Neuronal stem cell (in vitro differentiated cells): ENCODE data around the gene UBA5. TPM values are rescaled to one million over a fixed set of nuclear protein-coding genes. Genes with fewer than 3 reads are reported as not detected.
A peak's percentile ranks its signal among the peaks of the same experiment; 100 is the strongest.
"Not testable (repeated sequence)": the region's sequence is repeated elsewhere in the genome, so short reads cannot be mapped to it uniquely, and the experiment has no call there.

Experiments
- DNase-seq: peaks from one replicate; pipeline ENCODE4 v3.0.0-alpha.2; 2013; ENCODE audit warnings: low spot score
- H2AFZ ChIP-seq: one replicate; pipeline ENCODE4 v1.6.1; 2013; ENCODE audit warnings: mild to moderate bottlenecking, low read length, inconsistent platforms
- H2AK5ac ChIP-seq: 2 replicates; pipeline ENCODE4 v1.6.1; 2013; ENCODE audit warnings: low read depth, mild to moderate bottlenecking, inconsistent platforms, low read length, moderate library complexity, mixed read lengths
- H2BK120ac ChIP-seq: 2 replicates; pipeline ENCODE4 v1.6.1; 2013; ENCODE audit warnings: low read depth, mild to moderate bottlenecking, inconsistent platforms, low read length, moderate library complexity, mixed read lengths
- H2BK12ac ChIP-seq: one replicate; pipeline ENCODE4 v1.6.1; 2013; ENCODE audit warnings: low read length, inconsistent platforms
- H2BK15ac ChIP-seq: 2 replicates; pipeline ENCODE4 v1.6.1; 2013; ENCODE audit warnings: mild to moderate bottlenecking, low read length, inconsistent platforms, mixed read lengths
- H2BK5ac ChIP-seq: one replicate; pipeline ENCODE4 v1.6.1; 2013; ENCODE audit warnings: inconsistent platforms, mild to moderate bottlenecking, low read length, moderate library complexity
- H3K14ac ChIP-seq: one replicate; pipeline ENCODE4 v1.6.1; 2013; ENCODE audit warnings: low read length, inconsistent platforms
- H3K18ac ChIP-seq: 2 replicates; pipeline ENCODE4 v1.6.1; 2013; ENCODE audit warnings: low read length, inconsistent platforms
- H3K23ac ChIP-seq: 2 replicates; pipeline ENCODE4 v1.6.1; 2013; ENCODE audit warnings: low read depth, mild to moderate bottlenecking, mixed read lengths, low read length, inconsistent platforms; ENCODE audit not compliant: poor library complexity
- H3K27ac ChIP-seq: replicated peaks from 3 replicates; pipeline ENCODE4 v1.5.1; 2013; ENCODE audit warnings: low read length, inconsistent platforms
- H3K27me3 ChIP-seq, 3 experiments: 2 replicates each; pipeline ENCODE4 v1.6.1; 2013; ENCODE audit warnings: low read length in 3 of 3, mild to moderate bottlenecking in 2 of 3, inconsistent platforms in 1 of 3, low read depth in 1 of 3, mixed read lengths in 1 of 3, moderate library complexity in 1 of 3; ENCODE audit not compliant: control insufficient read depth in 3 of 3, insufficient read depth in 3 of 3
- H3K36me3 ChIP-seq, 2 donors: replicated peaks in 1 of 2; 2 replicates each; pipeline ENCODE4 v1.6.1; 2013; ENCODE audit warnings: low read length in 2 of 2; ENCODE audit not compliant: control insufficient read depth in 2 of 2, insufficient read depth in 2 of 2
- H3K4ac ChIP-seq: 2 replicates; pipeline ENCODE4 v1.6.1; 2013; ENCODE audit warnings: inconsistent platforms, mild to moderate bottlenecking, low read length, moderate library complexity
- H3K4me1 ChIP-seq, 2 donors: 1 replicate in 1 of 2; 2 replicates in 1 of 2; pipeline ENCODE4 v1.6.1; 2013; ENCODE audit warnings: low read length in 2 of 2, low read depth in 1 of 2; ENCODE audit not compliant: control insufficient read depth in 2 of 2, insufficient read depth in 1 of 2
- H3K4me2 ChIP-seq: one replicate; pipeline ENCODE4 v1.6.1; 2013; ENCODE audit warnings: mild to moderate bottlenecking, low read length, inconsistent platforms; ENCODE audit not compliant: insufficient read depth, poor library complexity, severe bottlenecking
- H3K4me3 ChIP-seq, 2 donors: 2 replicates each; pipeline ENCODE4 v1.5.1; 2013; ENCODE audit warnings: low read length in 2 of 2, mild to moderate bottlenecking in 2 of 2, inconsistent platforms in 1 of 2, moderate library complexity in 1 of 2
- H3K79me1 ChIP-seq: one replicate; pipeline ENCODE4 v1.6.1; 2013; ENCODE audit warnings: low read depth, mild to moderate bottlenecking, inconsistent platforms, low read length, moderate library complexity
- H3K9ac ChIP-seq: one replicate; pipeline ENCODE4 v1.6.1; 2013; ENCODE audit warnings: mild to moderate bottlenecking, low read depth, low read length, inconsistent platforms; ENCODE audit not compliant: poor library complexity
- H3K9me3 ChIP-seq, 2 donors: replicated peaks in 1 of 2; 2 replicates each; pipeline versions ENCODE3 to v1.6.1; 2013; ENCODE audit warnings: low read length in 2 of 2, mild to moderate bottlenecking in 2 of 2, inconsistent platforms in 1 of 2, low read depth in 1 of 2, mixed read lengths in 1 of 2, moderate library complexity in 1 of 2; ENCODE audit not compliant: control insufficient read depth in 2 of 2, insufficient read depth in 1 of 2
- H4K8ac ChIP-seq: one replicate; pipeline ENCODE4 v1.6.1; 2013; ENCODE audit warnings: low read depth, mild to moderate bottlenecking, inconsistent platforms, low read length, moderate library complexity
- H4K91ac ChIP-seq: one replicate; pipeline ENCODE4 v1.6.1; 2013; ENCODE audit warnings: low read length, low read depth, mild to moderate bottlenecking, inconsistent platforms; ENCODE audit not compliant: poor library complexity
- WGBS, 2 donors: extraction: QIAGEN DNeasy Blood & Tissue Kit; methylation state at CpG; one replicate each; pipeline ENCODE4 v1.1.7; 2013; ENCODE audit warnings: missing lambda C conversion rate in 2 of 2, mixed read lengths in 1 of 2; ENCODE audit not compliant: insufficient read length in 2 of 2, insufficient replicate concordance in 1 of 2; ENCODE audit errors: extremely low coverage in 2 of 2; 5-methylcytosine and 5-hydroxymethylcytosine counted together
- polyA plus RNA-seq, 2 experiments: library from polyadenylated mRNA; stranded (reverse); fragments of 200-250 nt; gene quantifications; one replicate each; pipeline ENCODE4 v1.2.3, GENCODE V29; 2013

Gene UBA5
- polyA plus RNA-seq (2013, experiment 1 of 2): 25.0 TPM
- 25.2 TPM for polyA plus RNA-seq (2013, experiment 2 of 2)

GRCh38 chr3:132660052-132660810 is at the start of gene UBA5:
UBA5 (plus strand) TSS chr3:132660329; CDS start chr3:132660538, 209 bp downstream.
- Histone ChIP-seq H3K4me3 (peak within 1 kb of the TSS; percentile 58 to 97), H2AFZ (peak within 1 kb of the TSS; percentile 97), H3K79me1 (no peaks in the 10 kb centered on the region), H3K9ac (peak within 1 kb of the TSS; percentile 92), H3K27me3 (no peaks in the 10 kb centered on the region), H3K18ac (peak within 1 kb of the TSS; percentile 93), H3K36me3 (peaks cover 0 to 11% of the 10 kb centered on the region in 2 donors), H3K27ac (peak within 1 kb of the TSS; percentile 75), H2BK120ac (no peak within 1 kb of the TSS), H3K4me1 (peaks cover 0 to 8% of the 10 kb centered on the region in 2 donors), H2AK5ac (peak within 1 kb of the TSS; percentile 49), H3K4ac (no peak within 1 kb of the TSS), H3K23ac (peak within 1 kb of the TSS; percentile 22), H4K8ac (no peak within 1 kb of the TSS), H2BK5ac (peak within 1 kb of the TSS; percentile 62), H4K91ac (no peak within 1 kb of the TSS), H2BK15ac (peak within 1 kb of the TSS; percentile 5), H3K4me2 (peak within 1 kb of the TSS; percentile 90), H2BK12ac (no peak within 1 kb of the TSS), H3K14ac (peak within 1 kb of the TSS; percentile 65), H3K9me3 (no peaks in the 10 kb centered on the region)
- DNase-seq: no peak
- WGBS, 2 donors: no CpG with 5 or more reads among the region's 64 CpGs

- DNase-seq: not testable (repeated sequence)
- no CpG with 5 or more reads among the region's 3 CpGs for whole genome bisulfite sequencing, 2 donors
These were observed 44.8 kb upstream of the UBA5 start for GRCh38 chr3:132615301-132615700.

GRCh38 chr3:132615881-132616280 is 44.2 kb upstream of the UBA5 start:
- Histone ChIP-seq H4K8ac (no peak overlapping the region), H3K27ac (no peak overlapping the region), H3K9ac (no peak overlapping the region), H3K27me3 (no peaks in the 10 kb centered on the region), H3K4me1 (no peaks in the 10 kb centered on the region), H3K79me1 (no peaks in the 10 kb centered on the region), H2AK5ac (no peak overlapping the region), H2AFZ (no peak overlapping the region), H3K4ac (no peak overlapping the region), H3K36me3 (peaks cover 2 to 35% of the 10 kb centered on the region in 2 donors), H3K4me2 (no peak overlapping the region), H2BK5ac (no peak overlapping the region), H3K9me3 (peaks cover 0 to 2% of the 10 kb centered on the region in 2 donors), H3K23ac (no peak overlapping the region), H4K91ac (no peak overlapping the region), H2BK15ac (no peak overlapping the region), H3K14ac (no peak overlapping the region), H2BK12ac (no peak overlapping the region), H2BK120ac (no peak overlapping the region), H3K4me3 (no peak overlapping the region), H3K18ac (no peak overlapping the region)
- no peak for DNase-seq
- WGBS, 2 donors: no CpG with 5 or more reads among the region's 3 CpGs

More at GRCh38 chr3:132615301-132615700, 44.8 kb upstream of the UBA5 start:
- not testable (repeated sequence) for H3K27me3 ChIP-seq, H3K4ac ChIP-seq, H3K9ac ChIP-seq, H4K8ac ChIP-seq, H3K14ac ChIP-seq, H2AK5ac ChIP-seq, H4K91ac ChIP-seq, H2BK15ac ChIP-seq, H2BK5ac ChIP-seq, H2BK120ac ChIP-seq, H2BK12ac ChIP-seq, H3K23ac ChIP-seq, H3K18ac ChIP-seq, H2AFZ ChIP-seq, H3K4me3 ChIP-seq, H3K4me2 ChIP-seq, H3K27ac ChIP-seq, H3K4me1 ChIP-seq, H3K9me3 ChIP-seq, H3K79me1 ChIP-seq
- peaks cover 2 to 35% of the 10 kb centered on the region in 2 donors for H3K36me3 ChIP-seq

- Histone ChIP-seq H3K4ac (no peak overlapping the region), H2AFZ (no peak overlapping the region), H3K9me3 (peaks cover 0 to 2% of the 10 kb centered on the region in 2 donors), H2BK120ac (no peak overlapping the region), H2BK15ac (no peak overlapping the region), H3K79me1 (no peaks in the 10 kb centered on the region), H4K91ac (no peak overlapping the region), H4K8ac (no peak overlapping the region), H3K14ac (no peak overlapping the region), H3K18ac (no peak overlapping the region), H3K4me2 (no peak overlapping the region), H2BK12ac (no peak overlapping the region), H3K23ac (no peak overlapping the region), H2AK5ac (no peak overlapping the region), H3K4me3 (no peak overlapping the region), H2BK5ac (no peak overlapping the region), H3K27me3 (no peaks in the 10 kb centered on the region), H3K27ac (no peak overlapping the region), H3K36me3 (peaks cover 2 to 39% of the 10 kb centered on the region in 2 donors), H3K9ac (no peak overlapping the region), H3K4me1 (no peaks in the 10 kb centered on the region)
- no peak for DNase-seq
- WGBS, 2 donors: no CpG with 5 or more reads among the region's 1 CpG
These were observed 43.3 kb upstream of the UBA5 start for GRCh38 chr3:132616780-132617179.
